DMS53 treated with DMSO at 0.1 percent for 48 hours (cell line): Measurements from ENCODE around the gene FAM222A.
"Not testable (repeated sequence)": the region's sequence is repeated elsewhere in the genome, so short reads cannot be mapped to it uniquely, and the experiment has no call there.

Experiments used
- DNase-seq: peaks from one replicate; lab custom pipeline; 2025; ENCODE audit not compliant: unreplicated experiment; lab: John Stamatoyannopoulos, UW

The FAM222A gene

DNA sequence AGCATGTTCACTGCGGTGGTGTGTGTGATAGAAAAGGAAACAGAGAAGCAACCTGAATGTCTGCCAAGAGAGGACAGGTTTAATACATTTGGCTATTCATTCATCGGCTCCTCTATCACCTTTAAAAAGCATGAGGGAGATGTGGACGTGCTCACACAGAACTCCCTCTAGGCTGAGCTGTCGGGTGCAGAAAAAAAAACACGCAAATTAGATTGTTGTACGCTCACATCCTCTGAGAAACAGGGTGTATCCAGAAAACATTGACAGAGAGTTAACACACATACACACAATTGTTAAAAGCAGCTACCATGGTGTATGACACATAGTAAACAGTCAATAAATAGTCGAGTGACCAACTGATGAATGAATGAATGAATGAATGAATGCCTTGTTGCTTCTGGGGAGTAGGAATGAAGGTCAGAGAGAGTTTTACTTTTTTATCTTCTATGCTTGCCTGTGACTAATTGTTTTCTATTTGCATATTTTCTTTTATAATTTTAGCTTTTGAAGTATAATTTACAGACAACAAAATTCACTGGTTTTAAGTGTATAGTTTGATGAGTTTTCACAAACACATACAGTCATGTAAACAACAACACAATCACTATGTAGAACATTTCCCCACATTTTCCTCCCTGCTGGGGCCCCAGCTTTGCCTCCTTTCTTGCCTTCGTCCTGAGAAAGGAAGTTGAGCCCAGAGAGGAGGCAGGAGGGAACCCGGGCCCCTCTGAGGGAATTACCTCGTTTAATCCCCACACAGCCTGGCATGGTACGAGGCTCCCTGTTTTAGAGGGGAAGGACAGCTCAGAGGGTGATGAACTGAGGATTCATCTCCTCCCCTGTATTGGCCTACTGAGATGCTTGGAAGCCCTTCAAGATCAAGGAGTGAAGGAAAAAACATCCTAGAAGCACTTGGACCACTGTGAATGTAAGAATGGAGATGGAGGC, 19.7 kb upstream of the FAM222A start:
- DNase-seq: no peak

DNA sequence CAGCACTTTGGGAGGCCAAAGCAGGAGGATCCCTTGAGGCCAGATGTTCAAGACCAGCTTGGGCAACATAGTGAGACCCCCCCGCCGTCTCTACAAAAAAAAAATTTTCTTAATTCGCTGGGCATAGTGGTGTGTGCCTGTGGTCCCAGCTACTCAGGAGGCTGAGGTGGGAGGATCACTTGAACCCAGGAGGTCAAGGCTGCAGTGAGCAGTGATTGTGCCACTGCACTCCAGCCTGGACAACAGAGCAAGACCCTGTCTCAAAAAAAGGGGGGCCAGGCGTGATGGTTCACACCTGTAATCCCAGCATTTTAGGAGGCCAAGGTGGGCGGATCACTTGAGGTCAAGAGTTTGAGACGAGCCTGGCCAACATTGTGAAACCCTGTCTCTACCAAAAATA, 19.0 kb upstream of the FAM222A start:
- not testable (repeated sequence) for DNase-seq

DNA sequence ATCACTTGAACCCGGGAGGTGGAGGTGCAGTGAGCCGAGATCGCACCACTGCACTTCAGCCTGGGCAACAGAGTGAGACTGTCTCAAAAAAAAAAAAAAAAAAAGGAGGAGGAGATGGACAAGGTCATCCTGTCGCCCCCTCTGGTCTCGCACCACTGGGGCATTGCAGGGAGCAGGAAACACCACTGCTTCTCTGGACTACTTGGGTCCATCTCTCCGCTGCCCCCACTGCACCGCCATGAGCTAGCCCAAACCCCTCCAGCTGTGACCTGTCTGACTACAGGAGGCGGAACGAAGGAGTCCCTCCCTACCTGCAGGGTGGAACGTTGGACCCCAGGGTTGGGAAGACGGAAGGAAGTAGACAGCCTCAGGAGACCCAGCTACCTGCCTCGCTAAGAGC, 18.2 kb upstream of the FAM222A start:
- no peak for DNase-seq

DNA sequence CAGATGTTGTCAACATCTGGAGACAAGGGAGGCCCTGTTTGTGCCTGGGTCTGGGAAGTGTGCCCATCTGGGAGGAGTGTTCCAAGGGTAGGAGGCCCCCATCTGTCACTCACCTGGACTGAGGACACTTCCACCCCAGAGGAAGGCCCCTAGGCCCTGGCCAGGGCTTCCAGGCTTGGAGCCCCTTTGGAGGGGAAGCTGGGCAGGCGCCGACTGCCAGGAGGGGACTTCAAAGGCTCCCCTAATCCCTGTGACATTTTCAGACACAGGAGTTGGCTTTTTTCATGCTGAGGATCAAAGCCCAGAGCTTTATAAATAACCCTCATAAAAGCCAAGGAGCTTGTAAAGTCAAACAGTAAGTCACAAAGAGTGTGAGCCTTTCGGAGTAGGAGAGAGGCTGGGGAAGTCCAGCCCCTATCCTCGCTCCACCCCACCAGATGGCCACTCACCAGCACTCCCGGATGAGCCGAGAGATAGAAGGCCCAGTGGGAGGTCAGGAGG, 17.6 kb upstream of the FAM222A start:
- peak; percentile 52 for DNase-seq

DNA sequence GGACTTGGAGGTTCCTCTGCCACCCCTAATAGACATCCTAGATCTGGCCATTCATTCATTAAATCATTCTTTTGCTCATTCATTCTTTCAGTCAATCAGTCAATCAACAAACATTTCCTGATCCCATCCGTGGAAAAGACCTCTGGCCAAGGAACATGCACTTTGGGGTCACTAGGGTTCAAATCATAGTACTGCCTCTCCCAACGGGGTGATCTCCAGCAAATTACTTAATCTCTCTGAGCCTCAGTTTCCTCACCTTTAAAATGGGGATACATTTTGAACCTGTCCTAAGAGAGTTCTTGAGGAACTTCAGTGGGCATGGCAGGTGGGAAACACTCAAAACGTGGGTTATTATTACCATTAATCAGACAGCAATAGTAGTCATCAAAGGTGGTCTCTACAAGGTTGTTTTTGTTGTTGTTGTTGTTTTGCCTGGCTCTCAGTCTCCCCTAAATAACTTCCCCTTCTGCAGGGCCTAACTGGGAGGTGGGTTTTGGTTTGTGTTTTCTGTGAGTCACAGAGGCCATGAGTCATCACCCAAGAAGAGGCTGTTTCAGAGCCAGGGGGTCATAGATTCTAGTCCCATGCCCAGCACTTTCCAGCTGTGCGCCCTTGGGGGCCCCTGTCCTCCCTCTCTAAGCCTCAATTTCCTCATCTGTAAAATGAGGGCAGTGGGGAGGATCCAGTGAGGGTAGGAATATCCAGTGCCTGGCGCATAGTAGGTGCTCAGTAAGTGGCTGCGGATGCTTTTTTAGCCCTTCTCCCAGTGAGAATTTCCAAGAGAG, 16.9 kb upstream of the FAM222A start:
- no peak for DNase-seq

DNA sequence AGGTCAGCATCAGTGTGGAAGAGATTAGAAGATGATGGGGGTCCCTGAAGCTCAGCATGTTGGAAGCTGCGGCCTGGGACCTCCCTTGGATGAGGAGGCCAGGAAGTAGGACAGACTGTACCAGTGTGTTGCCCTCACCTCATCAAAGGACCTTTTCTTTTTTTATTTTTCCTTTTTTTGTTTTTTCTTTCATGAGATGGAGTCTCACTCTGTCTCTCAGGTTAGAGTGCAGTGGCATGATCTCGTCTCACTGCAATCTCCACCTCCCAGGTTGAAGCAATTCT, 16.4 kb upstream of the FAM222A start:
- DNase-seq: no peak

DNA sequence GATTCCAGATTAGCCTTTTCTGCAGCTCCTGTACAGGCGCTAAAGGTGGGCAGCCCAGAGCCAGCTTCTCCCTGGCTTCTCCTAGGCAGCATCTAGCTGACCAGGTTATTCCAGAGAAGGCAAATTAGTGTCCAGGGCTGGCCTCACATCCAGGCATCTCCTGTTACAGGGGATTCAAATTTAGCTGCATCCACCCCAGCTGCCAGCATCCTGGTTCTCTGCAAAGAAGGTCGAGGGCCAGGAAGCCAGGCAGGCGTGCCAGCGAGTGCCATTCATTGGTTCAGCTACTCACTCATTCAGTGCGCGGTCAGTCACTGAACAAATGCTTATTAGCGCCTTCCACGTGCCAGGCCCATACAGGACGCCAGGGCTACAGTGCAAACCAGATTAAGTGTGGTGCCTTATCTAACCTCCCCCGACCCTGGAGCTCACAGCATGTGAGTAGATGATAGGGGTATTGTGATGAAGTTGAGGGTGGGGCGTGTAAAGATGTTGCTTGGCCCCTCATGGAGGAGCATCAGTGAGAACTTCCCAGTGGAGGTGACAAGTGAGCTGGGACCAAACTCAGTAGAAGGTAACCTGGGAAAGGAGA, 15.7 kb upstream of the FAM222A start:
- DNase-seq: no peak

DNA sequence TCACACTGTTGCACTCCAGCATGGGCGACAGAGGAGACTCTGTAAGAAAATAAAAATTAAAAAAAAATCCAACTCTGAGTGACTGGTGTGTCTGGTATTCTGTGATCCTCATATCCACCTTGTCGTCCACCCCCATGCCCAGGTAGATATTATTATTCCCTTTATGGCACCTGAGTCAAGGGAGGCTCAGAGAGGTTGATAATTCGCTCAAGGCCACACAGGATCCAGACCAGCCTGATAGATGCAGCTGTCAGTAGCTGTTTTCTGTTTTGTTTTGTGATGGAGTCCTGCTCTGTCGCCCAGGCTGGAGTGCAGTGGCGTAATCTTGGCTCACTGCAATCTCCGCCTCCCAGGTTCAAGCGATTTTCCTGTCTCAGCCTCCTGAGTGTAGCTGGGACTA, 14.8 kb upstream of the FAM222A start:
- DNase-seq: no peak

DNA sequence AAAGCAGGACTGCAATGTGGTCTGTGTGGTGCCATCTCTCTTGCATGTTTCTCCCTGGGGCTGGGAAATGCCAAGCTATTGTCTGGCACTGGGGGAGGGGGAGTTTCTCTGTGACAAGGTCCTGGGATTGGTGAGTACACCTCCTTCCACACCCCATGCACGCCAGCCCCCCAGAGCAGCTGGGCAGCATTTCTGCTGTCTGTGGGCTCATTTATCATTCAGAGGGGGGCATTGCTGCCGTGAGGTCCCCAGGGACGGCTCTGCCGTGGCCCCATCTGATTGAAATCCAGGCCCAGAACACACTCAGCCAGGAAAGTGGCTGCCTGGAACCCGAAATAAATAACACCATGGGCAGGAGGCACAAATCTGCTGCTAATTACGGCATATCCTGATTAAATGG, 12.6 kb upstream of the FAM222A start:
- DNase-seq: no peak

DNA sequence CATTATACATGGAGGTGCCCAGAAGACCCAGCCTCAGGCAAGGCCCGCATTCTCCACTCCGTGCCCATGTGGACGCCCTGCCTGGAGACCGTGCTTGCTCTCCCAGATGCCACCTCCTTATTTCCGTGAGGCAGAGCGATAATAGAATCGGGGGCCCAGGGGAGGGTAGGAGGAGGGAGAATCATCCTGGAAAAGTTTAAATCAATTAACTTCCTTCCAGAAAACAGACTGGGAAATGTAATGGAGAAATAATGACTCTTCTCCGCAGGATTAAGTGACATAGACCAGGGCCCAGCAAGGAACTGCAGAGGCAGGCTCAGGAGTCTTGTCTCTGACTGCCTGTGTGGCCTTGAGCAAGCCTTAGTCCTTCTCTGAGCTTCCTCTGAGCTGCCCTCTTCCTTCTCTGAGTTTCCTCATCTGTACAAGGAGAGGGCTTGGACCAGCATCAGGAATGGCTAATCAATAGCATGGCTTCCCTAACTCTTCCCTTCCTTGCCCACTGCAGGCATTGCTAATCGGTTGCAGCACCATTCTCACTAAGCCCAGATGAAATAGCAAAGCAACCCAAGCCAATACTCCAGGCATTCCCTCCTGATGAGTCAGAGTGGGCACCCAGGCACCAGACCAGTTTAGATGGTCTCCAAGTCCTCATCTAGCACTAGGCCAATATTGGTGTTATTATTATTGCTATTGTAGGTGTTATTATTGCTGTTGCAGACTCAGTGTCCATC, 11.3 kb upstream of the FAM222A start:
- no peak for DNase-seq

DNA sequence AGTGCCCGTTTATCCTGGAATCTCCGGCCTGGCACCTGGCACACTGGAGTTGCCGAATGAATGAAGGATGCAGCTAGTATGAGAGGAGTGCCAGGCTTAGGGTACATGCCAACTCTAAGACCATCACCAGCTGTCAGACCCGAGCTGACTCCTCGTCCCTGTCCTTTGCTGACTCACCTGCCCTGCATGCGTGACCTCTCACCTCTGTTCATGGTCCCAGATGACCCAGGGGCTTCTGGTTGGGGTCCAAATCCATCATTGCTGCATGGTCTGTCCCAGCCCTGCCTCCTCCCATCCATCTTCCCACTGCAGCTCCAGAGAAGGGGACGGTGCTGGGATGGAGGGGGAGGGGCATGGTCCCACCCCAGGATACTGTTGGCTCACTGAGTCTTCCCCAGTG, 9.9 kb upstream of the FAM222A start:
- DNase-seq: no peak

DNA sequence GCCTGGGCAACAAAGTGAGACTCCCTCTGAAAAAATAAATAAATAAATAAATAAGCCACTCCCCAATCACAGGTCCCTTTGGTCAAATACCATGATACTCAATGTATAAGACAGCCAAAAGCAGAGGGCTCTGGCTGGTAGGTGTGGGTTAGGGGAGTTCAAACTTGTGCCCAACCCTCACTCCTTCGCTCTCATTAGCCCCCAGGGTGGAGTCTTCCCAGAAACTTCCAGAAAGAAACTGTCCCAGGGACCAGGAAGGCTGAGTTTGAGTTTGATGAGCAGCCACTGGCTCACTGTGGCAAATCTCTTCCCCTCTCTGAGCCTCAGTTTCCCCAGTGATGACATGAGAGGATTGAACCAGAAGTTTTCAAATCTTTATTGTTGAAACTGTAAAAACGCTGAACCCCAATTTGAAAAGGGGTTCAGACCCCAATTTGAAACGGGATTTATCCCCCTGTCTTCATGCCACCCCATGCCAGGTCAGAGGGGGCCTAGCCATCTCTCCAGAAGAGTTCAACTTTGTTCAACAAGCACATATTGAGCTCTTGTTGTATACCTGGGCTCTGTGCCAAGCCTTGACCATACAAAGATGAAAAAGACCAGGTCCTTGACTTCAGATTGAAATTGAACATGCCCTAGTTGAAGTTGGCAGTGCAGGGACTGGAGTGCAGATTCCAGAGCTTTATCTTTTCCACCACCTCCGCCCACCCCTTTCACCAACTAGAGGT, 9.1 kb upstream of the FAM222A start:
- DNase-seq: no peak

DNA sequence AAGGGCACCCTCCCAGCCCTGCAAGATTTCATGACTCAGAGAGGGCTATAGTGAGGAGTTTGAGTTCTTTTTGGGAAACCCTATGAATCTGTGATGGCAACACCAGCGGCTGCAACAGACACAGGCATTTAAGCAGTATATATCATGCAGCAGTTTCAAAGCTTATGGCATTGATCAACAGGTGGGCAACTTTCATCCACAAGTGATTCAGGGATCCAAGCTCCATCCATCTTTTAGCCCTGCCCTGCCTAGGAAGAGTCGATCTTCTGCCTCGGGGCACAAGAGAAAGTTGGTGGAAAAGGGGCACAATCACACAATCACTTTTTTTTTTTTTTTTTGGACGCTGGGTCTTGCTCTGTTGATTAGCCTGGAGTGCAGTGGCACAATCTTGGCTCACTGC, 8.3 kb upstream of the FAM222A start:
- no peak for DNase-seq

DNA sequence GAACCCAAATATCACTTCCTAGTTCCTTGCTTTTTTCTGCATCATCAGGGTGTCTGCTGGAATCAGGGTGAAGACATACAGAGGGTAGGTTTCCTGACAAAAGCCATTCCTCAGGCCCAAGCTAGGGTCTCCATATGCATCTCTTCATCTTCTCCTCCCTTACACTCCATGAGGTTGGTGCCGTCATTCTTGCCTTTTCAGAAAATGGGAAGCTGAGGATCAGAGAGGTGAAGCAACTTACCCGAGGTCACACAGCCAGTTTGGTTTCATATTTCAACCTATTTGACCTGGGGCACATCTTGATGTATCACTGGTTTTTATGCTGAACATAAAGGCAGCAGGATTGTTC, 7.3 kb upstream of the FAM222A start:
- no peak for DNase-seq

DNA sequence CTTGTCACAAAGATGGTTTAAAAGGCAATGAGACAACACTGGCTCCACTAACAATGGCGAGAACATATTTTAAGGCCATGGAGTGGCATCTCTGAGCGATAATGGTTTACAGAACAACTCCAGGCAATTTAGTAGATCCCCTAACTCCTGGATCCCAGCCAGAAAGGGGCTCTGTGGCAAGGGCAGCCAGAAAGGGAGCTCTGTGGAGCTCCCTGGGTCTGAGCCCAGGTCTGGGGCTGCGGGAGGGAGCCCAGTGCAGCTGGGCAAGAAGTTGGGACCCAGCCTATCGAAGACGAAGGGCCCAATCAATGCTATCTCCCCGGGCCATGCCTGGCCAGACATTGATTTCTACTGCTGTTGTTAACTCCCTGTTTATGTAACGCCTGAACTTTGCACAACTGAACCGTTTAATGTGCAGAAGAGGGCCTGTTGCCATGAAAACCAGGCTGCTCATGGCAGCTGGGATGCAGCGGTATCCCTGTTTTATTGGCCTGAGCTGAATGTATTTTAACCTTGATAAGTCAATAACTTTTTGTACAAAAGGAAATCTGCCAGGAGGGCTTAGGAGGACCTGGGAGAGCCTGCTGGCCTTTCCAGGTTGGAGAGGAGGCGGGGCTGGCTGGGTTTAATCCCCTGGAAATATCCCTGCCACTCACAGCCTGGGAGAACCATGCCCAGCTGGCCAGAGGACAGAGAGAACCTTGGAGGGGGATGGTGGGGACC, 6.7 kb upstream of the FAM222A start:
- DNase-seq: no peak

DNA sequence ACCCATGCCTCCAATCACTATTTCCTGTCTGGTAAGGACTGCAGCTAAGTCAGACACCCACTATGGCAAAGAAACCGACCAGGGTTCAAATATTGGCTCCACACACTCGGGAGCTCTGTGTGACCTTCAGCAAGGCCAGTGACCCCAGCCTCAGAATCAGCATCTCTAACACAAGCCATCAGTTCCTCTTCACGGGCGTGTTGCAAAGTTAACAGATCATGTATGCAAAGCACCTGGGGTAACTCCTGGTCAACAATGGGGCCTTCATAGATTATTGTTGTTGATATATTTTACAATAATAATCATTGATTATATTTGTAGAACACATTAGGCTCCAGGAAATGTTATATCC, 6.2 kb upstream of the FAM222A start:
- DNase-seq: no peak

DNA sequence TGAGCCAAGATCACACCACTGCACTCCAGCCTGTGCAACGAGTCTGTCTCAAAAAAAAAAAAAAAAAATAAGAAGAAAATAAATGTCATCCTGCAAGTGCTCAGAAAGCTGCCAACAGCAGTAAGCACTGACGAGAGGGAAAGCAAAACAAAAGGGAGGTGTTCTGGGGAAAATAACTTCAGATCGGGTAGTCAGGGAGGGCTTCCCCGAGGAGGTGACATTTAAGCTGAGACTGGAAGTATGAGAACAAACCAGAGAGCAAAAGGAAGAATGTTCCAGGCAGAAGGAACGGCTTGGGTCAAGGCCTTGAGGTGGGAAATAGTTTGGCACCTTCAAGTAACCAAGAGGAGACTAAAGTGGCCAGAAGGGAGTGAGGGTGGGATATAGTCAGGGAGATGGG, 4.7 kb upstream of the FAM222A start:
- DNase-seq: no peak

DNA sequence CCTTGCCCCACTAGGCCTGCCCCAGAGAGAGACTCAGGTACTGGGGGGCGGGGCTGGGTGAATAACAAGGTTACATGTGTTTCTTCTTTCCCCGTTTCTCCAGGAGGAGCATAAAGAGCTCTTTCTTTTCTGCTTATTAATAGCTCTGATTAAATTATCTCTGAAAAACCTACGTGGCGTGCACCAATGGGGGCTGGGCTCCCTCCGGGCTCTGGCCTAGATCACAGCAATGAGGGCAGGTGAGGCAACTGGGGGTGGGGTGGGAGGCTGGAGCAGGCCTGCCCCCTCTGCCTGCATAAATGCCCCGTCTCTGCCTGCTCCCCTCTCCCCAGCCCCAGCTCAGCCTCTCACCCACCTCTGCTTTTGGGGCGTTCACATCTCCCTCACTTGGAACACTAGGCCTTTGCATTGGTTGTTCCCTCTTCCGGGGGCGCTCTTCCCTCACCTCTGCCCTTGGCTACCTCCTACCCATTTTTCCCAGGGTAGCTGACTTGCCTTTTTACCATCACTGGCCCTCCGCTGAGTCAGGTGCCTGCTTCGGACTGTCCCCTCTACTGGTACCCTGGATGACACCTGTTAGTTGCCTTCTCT, 4.1 kb upstream of the FAM222A start:
- DNase-seq: no peak

DNA sequence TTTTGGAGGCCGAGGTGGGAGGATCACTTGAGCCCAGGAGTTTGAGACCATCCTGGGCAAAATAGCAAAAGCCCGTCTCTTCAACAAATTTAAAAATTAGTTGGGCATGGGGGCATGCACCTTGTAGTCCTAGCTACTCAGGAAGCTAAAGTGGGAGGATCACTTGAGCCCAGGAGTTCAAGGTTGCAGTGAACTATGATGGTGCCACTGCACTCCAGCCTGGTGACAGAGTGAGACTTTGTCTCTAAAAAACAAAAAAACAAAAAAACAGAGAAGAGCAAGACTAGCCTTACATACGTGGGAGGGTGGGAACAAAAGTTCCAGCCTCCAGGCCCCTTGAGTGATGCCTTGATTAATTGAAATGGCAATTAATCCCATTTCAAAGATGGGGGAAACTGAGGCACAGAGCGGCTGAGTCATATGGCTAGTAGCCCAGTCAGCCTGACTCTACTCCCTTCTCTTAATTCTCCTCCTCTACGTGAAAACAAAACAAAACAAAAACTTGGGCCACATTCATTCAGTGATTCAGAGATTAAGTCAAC, 3.3 kb upstream of the FAM222A start:
- DNase-seq: no peak
